IMR-90 (cell line): ENCODE results near the gene KCTD13. TPM values are rescaled to one million over a fixed set of nuclear protein-coding genes. Genes with fewer than 3 reads are reported as not detected.

Experiments
- ATAC-seq: fragments of 200-7000 bp; cut with Tn5 transposase; 2 replicates; pipeline ENCODE4 v1.9.1; 2020; ENCODE audit warnings: low read depth, mild to moderate bottlenecking, moderate library complexity
- BruUV-seq: library from RNA; stranded (reverse); fragments of 400-500 nt; replicated peaks from 2 replicates; lab custom pipeline; 2021; lab: Mats Ljungman, UMichigan
- CTCF ChIA-PET: fragments of 300-600 bp; formaldehyde crosslinking; extraction: SDS; loops from one replicate; lab custom pipeline; 2021; ENCODE audit warnings: antibody characterized with exemption; lab: Yijun Ruan, JAX
- POLR2A ChIA-PET: fragments of 300-600 bp; sonication (Branson Sonifier 250); formaldehyde crosslinking; loops from one replicate; lab custom pipeline; 2022; ENCODE audit warnings: antibody characterized with exemption; ENCODE audit not compliant: unreplicated experiment; lab: Charles Lee
- DNase-seq: peaks from one replicate; pipeline ENCODE4 v3.0.0; 2013
- H2AFZ ChIP-seq: replicated peaks from 2 replicates; pipeline ENCODE3; 2013; ENCODE audit warnings: low read length, mild to moderate bottlenecking; ENCODE audit not compliant: poor library complexity
- H2AK5ac ChIP-seq: 2 replicates; pipeline ENCODE4 v1.6.1; 2013; ENCODE audit warnings: low read depth, low read length, inconsistent platforms
- H2AK9ac ChIP-seq: replicated peaks from 2 replicates; pipeline ENCODE3; 2013; ENCODE audit warnings: mild to moderate bottlenecking, low read depth, low read length, moderate library complexity; ENCODE audit not compliant: poor library complexity
- H2BK120ac ChIP-seq: 2 replicates; pipeline ENCODE4 v1.6.1; 2013; ENCODE audit warnings: low read depth, low read length, inconsistent platforms
- H2BK15ac ChIP-seq: 3 replicates; pipeline ENCODE4 v1.6.1; 2013; ENCODE audit warnings: low read depth, low read length, inconsistent platforms
- H2BK20ac ChIP-seq: 2 replicates; pipeline ENCODE4 v1.6.1; 2013; ENCODE audit warnings: low read depth, mild to moderate bottlenecking, inconsistent platforms, low read length, moderate library complexity
- H2BK5ac ChIP-seq: 2 replicates; pipeline ENCODE4 v1.6.1; 2013; ENCODE audit warnings: mild to moderate bottlenecking, low read depth, low read length, inconsistent platforms; ENCODE audit not compliant: poor library complexity, severe bottlenecking
- H3K14ac ChIP-seq: replicated peaks from 2 replicates; pipeline ENCODE4 v1.6.1; 2013; ENCODE audit warnings: low read depth, low read length, inconsistent platforms
- H3K18ac ChIP-seq: 2 replicates; pipeline ENCODE4 v1.6.1; 2013; ENCODE audit warnings: low read depth, low read length, control low read depth
- H3K23ac ChIP-seq: 2 replicates; pipeline ENCODE4 v1.6.1; 2013; ENCODE audit warnings: low read depth, low read length, inconsistent platforms
- H3K27ac ChIP-seq: 2 replicates; pipeline ENCODE4 v1.5.1; 2013; ENCODE audit warnings: mild to moderate bottlenecking, control low read depth, low read length; ENCODE audit not compliant: insufficient read depth
- H3K27me3 ChIP-seq: 2 replicates; pipeline ENCODE4 v1.6.1; 2013; ENCODE audit warnings: low read length; ENCODE audit not compliant: control insufficient read depth, insufficient read depth
- H3K36me3 ChIP-seq: 2 replicates; pipeline ENCODE4 v1.6.1; 2013; ENCODE audit warnings: low read length, mixed read lengths; ENCODE audit not compliant: control insufficient read depth, insufficient read depth
- H3K4ac ChIP-seq: 2 replicates; pipeline ENCODE4 v1.6.1; 2013; ENCODE audit warnings: low read depth, low read length, inconsistent platforms
- H3K4me1 ChIP-seq: 2 replicates; pipeline ENCODE4 v1.6.1; 2013; ENCODE audit warnings: low read length, mixed read lengths; ENCODE audit not compliant: control insufficient read depth, insufficient read depth
- H3K4me2 ChIP-seq: 2 replicates; pipeline ENCODE4 v1.6.1; 2013; ENCODE audit warnings: low read depth, mild to moderate bottlenecking, control low read depth, low read length, moderate library complexity
- H3K4me3 ChIP-seq: 2 replicates; pipeline ENCODE4 v1.5.1; 2013; ENCODE audit warnings: low read depth, mild to moderate bottlenecking, control low read depth, low read length, moderate library complexity; ENCODE audit not compliant: insufficient read depth
- H3K56ac ChIP-seq: 2 replicates; pipeline ENCODE4 v1.6.1; 2013; ENCODE audit warnings: low read length, inconsistent platforms; ENCODE audit not compliant: insufficient read depth; ENCODE audit errors: extremely low read depth
- H3K79me1 ChIP-seq, 2 experiments: 2 replicates each; pipeline ENCODE4 v1.6.1; 2013; ENCODE audit warnings: low read length in 2 of 2, inconsistent platforms in 1 of 2, low read depth in 1 of 2
- H3K9ac ChIP-seq: 2 replicates; pipeline ENCODE4 v1.6.1; 2013; ENCODE audit warnings: low read depth, low read length, control low read depth
- H3K9me1 ChIP-seq: 2 replicates; pipeline ENCODE4 v1.6.1; 2013; ENCODE audit warnings: low read length, inconsistent platforms; ENCODE audit not compliant: insufficient read depth
- H3K9me3 ChIP-seq: 2 replicates; pipeline ENCODE4 v1.6.1; 2013; ENCODE audit warnings: low read length; ENCODE audit not compliant: control insufficient read depth, insufficient read depth
- H4K20me1 ChIP-seq: 2 replicates; pipeline ENCODE4 v1.6.1; 2013; ENCODE audit warnings: low read length, inconsistent platforms; ENCODE audit not compliant: insufficient read depth
- H4K5ac ChIP-seq: 2 replicates; pipeline ENCODE4 v1.6.1; 2013; ENCODE audit warnings: mild to moderate bottlenecking, low read depth, low read length, control low read depth
- H4K8ac ChIP-seq, 2 experiments: 2 replicates each; pipeline ENCODE4 v1.6.1; 2013; ENCODE audit warnings: low read depth in 2 of 2, low read length in 2 of 2, control low read depth in 1 of 2, inconsistent platforms in 1 of 2
- H4K91ac ChIP-seq: 2 replicates; pipeline ENCODE4 v1.6.1; 2013; ENCODE audit warnings: low read depth, low read length, inconsistent platforms; ENCODE audit not compliant: insufficient read depth
- BHLHE40 ChIP-seq: fragments of 150-350 bp; IDR thresholded peaks from 2 replicates; pipeline ENCODE4 v1.6.1; 2016; ENCODE audit warnings: mild to moderate bottlenecking, low read depth, low read length
- CEBPB ChIP-seq: IDR thresholded peaks from 2 replicates; pipeline ENCODE4 v1.6.1; 2012; ENCODE audit warnings: low read depth, low read length, improper control_type of control experiment
- CHD1 ChIP-seq: IDR thresholded peaks from 2 replicates; pipeline ENCODE4 v1.6.1; 2012; ENCODE audit warnings: low read depth, low read length, improper control_type of control experiment
- FOS ChIP-seq: fragments of 150-350 bp; IDR thresholded peaks from 2 replicates; pipeline ENCODE4 v1.6.1; 2016; ENCODE audit warnings: low read depth, low read length
- MAFK ChIP-seq: IDR thresholded peaks from 2 replicates; pipeline ENCODE4 v1.6.1; 2012; ENCODE audit warnings: low read depth, low read length, improper control_type of control experiment
- MAZ ChIP-seq: IDR thresholded peaks from 2 replicates; pipeline ENCODE4 v1.6.1; 2012; ENCODE audit warnings: low read depth, mild to moderate bottlenecking, low read length, improper control_type of control experiment, moderate library complexity, borderline replicate concordance
- MXI1 ChIP-seq: IDR thresholded peaks from 2 replicates; pipeline ENCODE4 v1.6.1; 2012; ENCODE audit warnings: low read depth, mild to moderate bottlenecking, low read length, moderate library complexity, borderline replicate concordance
- POLR2A ChIP-seq: IDR thresholded peaks from 2 replicates; pipeline ENCODE4 v1.6.1; 2012; ENCODE audit warnings: mild to moderate bottlenecking, low read depth, low read length
- RAD21 ChIP-seq: IDR thresholded peaks from 2 replicates; pipeline ENCODE4 v1.6.1; 2012; ENCODE audit warnings: low read length, improper control_type of control experiment
- RCOR1 ChIP-seq: IDR thresholded peaks from 2 replicates; pipeline ENCODE4 v1.6.1; 2012; ENCODE audit warnings: mild to moderate bottlenecking, low read length, improper control_type of control experiment; ENCODE audit not compliant: insufficient replicate concordance
- RFX5 ChIP-seq: IDR thresholded peaks from 2 replicates; pipeline ENCODE4 v1.8.0; 2012; ENCODE audit warnings: low read depth, mild to moderate bottlenecking, low read length, moderate library complexity
- SMC3 ChIP-seq: fragments of 150-350 bp; IDR thresholded peaks from 2 replicates; pipeline ENCODE4 v1.6.1; 2016; ENCODE audit warnings: low read depth, mild to moderate bottlenecking, antibody characterized with exemption, low read length, moderate library complexity
- WGBS, 2 experiments: methylation state at CpG; one replicate each; pipeline versions ENCODE4 v1.1.5 to v1.1.7; 2013; ENCODE audit warnings: missing lambda C conversion rate in 2 of 2; ENCODE audit not compliant: insufficient read length in 1 of 2; ENCODE audit errors: extremely low coverage in 2 of 2; 5-methylcytosine and 5-hydroxymethylcytosine counted together
- dilution Hi-C: fragments of 300-500 bp; cut with HindIII; formaldehyde crosslinking; loops from one replicate; pipeline ENCODE4 v1.14.3; 2018; ENCODE audit warnings: low sequenced_read_pairs; ENCODE audit not compliant: unreplicated experiment
- in situ Hi-C: fragments of 300-500 bp; cut with MboI; formaldehyde crosslinking; loops from 3 replicates; pipeline ENCODE4 v1.14.3; 2019; ENCODE audit warnings: low sequenced_read_pairs, inconsistent platforms, mixed read lengths
- intact Hi-C: fragments of 100-400 bp; cut with micrococcal nuclease; formaldehyde crosslinking; loops from 2 replicates; pipeline ENCODE4 v1.10.0; 2022
- polyA plus RNA-seq, 3 experiments: library from polyadenylated mRNA; depleted of rRNA; stranded (reverse); fragments of >200 nt; gene quantifications; 2 replicates each; pipeline ENCODE4 v1.2.3, GENCODE V29; 2012; ENCODE audit warnings: low replicate concordance in 1 of 3
- total RNA-seq: library from RNA; depleted of rRNA; stranded (reverse); fragments of >200 nt; gene quantifications from 2 replicates; pipeline ENCODE4 v1.2.3, GENCODE V29; 2012
- TF ChIP-seq, protein P1 (sequence below): fragments of 150-350 bp; IDR thresholded peaks from 2 replicates; pipeline ENCODE4 v1.6.1; 2017; ENCODE audit warnings: mild to moderate bottlenecking, antibody characterized with exemption, low read length, low read depth
- TF ChIP-seq, protein P2 (sequence below): fragments of 150-350 bp; IDR thresholded peaks from 2 replicates; pipeline ENCODE4 v1.6.1; 2016; ENCODE audit warnings: low read depth, mild to moderate bottlenecking, low read length, moderate library complexity, borderline replicate concordance
- TF ChIP-seq, protein P3 (sequence below): conservative IDR thresholded peaks from 2 replicates; pipeline ENCODE4 v1.5.1; 2012; ENCODE audit warnings: mild to moderate bottlenecking, low read depth, low read length, improper control_type of control experiment

The KCTD13 gene
- total and polyA plus RNA-seq, 2 of the 4 experiments (the other 2 are of a cell fraction): 4.1 to 20.7 TPM

DNA sequence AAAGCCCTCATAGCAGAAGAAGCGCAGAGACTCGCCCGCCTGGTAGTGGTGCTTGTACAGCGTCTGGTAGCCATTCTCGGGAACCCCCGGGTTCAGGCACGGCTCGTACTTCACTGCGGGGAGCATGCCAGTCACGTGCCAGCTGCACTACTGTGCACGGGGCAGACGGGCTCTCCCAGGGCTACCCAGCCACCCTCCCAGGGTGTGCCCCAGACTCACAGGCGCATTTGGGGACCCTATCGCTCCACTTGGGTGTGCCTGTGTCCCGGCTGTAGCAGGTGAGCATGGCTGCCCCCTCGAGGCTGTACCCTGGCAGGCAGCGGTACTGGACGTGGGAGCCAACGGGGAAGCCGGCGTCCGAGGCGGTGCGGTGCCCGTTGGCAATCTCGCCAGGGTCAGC is 52.7 kb downstream of the KCTD13 start:
- no peak overlapping the region for H3K18ac ChIP-seq
- no peaks in the 10 kb centered on the region for H3K9me1 ChIP-seq
- no peak overlapping the region for H3K9ac ChIP-seq
- POLR2A ChIA-PET: no interaction called here
- H3K27ac ChIP-seq: no peak overlapping the region
- DNase-seq (no peak), ATAC-seq (no peak)
- no peak overlapping the region for H2BK120ac ChIP-seq
- WGBS, 2 experiments: 90% methylated on average over 18 of the region's 26 CpGs; no CpG with 5 or more reads in 1 of the 2 experiments
- no peak overlapping the region for H2AK9ac ChIP-seq
- H3K4ac ChIP-seq: no peak overlapping the region
- H4K8ac ChIP-seq: no peak overlapping the region
- CTCF ChIA-PET: no interaction called here
- H3K4me3 ChIP-seq: no peak overlapping the region
- H3K23ac ChIP-seq: no peak overlapping the region
- no peak overlapping the region for H3K14ac ChIP-seq
- no peaks in the 10 kb centered on the region for H3K79me1 ChIP-seq
- H2AK5ac ChIP-seq: no peak overlapping the region
- H4K91ac ChIP-seq: no peak overlapping the region
- no peak overlapping the region for H4K5ac ChIP-seq
- no peak overlapping the region for H2BK15ac ChIP-seq
- peaks cover 18% of the 10 kb centered on the region for H3K27me3 ChIP-seq
- intact Hi-C loops (no loop called here), dilution Hi-C loops (no loop called here), in situ Hi-C loops (no loop called here)
- no peak overlapping the region for H2AFZ ChIP-seq
- H2BK20ac ChIP-seq: no peak overlapping the region
- peaks cover 3% of the 10 kb centered on the region; the same call in 1 of the 2 replicates for H4K20me1 ChIP-seq
- TF ChIP-seq SMC3: no peak
- TF ChIP-seq CHD1: no peak
- TF ChIP-seq, protein P1, sequence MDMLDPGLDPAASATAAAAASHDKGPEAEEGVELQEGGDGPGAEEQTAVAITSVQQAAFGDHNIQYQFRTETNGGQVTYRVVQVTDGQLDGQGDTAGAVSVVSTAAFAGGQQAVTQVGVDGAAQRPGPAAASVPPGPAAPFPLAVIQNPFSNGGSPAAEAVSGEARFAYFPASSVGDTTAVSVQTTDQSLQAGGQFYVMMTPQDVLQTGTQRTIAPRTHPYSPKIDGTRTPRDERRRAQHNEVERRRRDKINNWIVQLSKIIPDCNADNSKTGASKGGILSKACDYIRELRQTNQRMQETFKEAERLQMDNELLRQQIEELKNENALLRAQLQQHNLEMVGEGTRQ: no peak
- no peak for TF ChIP-seq RCOR1
- no peak for TF ChIP-seq MAFK
- no peak for TF ChIP-seq MXI1
- TF ChIP-seq POLR2A: no peak
- TF ChIP-seq BHLHE40: no peak
- no peak for TF ChIP-seq CEBPB
- no peak for TF ChIP-seq FOS
- no peak for TF ChIP-seq MAZ
- TF ChIP-seq, protein P2, sequence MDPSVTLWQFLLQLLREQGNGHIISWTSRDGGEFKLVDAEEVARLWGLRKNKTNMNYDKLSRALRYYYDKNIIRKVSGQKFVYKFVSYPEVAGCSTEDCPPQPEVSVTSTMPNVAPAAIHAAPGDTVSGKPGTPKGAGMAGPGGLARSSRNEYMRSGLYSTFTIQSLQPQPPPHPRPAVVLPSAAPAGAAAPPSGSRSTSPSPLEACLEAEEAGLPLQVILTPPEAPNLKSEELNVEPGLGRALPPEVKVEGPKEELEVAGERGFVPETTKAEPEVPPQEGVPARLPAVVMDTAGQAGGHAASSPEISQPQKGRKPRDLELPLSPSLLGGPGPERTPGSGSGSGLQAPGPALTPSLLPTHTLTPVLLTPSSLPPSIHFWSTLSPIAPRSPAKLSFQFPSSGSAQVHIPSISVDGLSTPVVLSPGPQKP: no peak
- no peak for TF ChIP-seq RFX5
- TF ChIP-seq, protein P3, sequence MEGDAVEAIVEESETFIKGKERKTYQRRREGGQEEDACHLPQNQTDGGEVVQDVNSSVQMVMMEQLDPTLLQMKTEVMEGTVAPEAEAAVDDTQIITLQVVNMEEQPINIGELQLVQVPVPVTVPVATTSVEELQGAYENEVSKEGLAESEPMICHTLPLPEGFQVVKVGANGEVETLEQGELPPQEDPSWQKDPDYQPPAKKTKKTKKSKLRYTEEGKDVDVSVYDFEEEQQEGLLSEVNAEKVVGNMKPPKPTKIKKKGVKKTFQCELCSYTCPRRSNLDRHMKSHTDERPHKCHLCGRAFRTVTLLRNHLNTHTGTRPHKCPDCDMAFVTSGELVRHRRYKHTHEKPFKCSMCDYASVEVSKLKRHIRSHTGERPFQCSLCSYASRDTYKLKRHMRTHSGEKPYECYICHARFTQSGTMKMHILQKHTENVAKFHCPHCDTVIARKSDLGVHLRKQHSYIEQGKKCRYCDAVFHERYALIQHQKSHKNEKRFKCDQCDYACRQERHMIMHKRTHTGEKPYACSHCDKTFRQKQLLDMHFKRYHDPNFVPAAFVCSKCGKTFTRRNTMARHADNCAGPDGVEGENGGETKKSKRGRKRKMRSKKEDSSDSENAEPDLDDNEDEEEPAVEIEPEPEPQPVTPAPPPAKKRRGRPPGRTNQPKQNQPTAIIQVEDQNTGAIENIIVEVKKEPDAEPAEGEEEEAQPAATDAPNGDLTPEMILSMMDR: no peak
- TF ChIP-seq RAD21: no peak
- no peak overlapping the region for H3K4me2 ChIP-seq
- no peak overlapping the region for H3K56ac ChIP-seq
- no TSS peak for BruUV-seq
- H3K4me1 ChIP-seq: no peaks in the 10 kb centered on the region
- no peaks in the 10 kb centered on the region for H3K9me3 ChIP-seq
- no peak overlapping the region for H2BK5ac ChIP-seq
- no peaks in the 10 kb centered on the region for H3K36me3 ChIP-seq
